GM10248 (cell line): ENCODE measurements around the gene ARHGEF17.

Experiments
- CTCF ChIA-PET: fragments of 300-600 bp; sonication (Branson Sonifier 250); formaldehyde crosslinking; extraction: SDS; loops from one replicate; lab custom pipeline; 2021; ENCODE audit warnings: antibody characterized with exemption; lab: Yijun Ruan, JAX
- POLR2A ChIA-PET: fragments of 350-650 bp; sonication (Branson Sonifier 250); formaldehyde crosslinking; extraction: SDS; loops from one replicate; lab custom pipeline; 2020; ENCODE audit warnings: antibody characterized with exemption; lab: Yijun Ruan, JAX
- DNase-seq: peaks from one replicate; pipeline ENCODE4 v3.0.0; 2012; ENCODE audit errors: extremely low spot score
- CTCF ChIP-seq: IDR thresholded peaks from 2 replicates; pipeline ENCODE4 v1.5.1; 2012; ENCODE audit warnings: mild to moderate bottlenecking, low read depth; ENCODE audit errors: extremely low read depth, missing control alignments, control extremely low read depth

Gene ARHGEF17

DNA sequence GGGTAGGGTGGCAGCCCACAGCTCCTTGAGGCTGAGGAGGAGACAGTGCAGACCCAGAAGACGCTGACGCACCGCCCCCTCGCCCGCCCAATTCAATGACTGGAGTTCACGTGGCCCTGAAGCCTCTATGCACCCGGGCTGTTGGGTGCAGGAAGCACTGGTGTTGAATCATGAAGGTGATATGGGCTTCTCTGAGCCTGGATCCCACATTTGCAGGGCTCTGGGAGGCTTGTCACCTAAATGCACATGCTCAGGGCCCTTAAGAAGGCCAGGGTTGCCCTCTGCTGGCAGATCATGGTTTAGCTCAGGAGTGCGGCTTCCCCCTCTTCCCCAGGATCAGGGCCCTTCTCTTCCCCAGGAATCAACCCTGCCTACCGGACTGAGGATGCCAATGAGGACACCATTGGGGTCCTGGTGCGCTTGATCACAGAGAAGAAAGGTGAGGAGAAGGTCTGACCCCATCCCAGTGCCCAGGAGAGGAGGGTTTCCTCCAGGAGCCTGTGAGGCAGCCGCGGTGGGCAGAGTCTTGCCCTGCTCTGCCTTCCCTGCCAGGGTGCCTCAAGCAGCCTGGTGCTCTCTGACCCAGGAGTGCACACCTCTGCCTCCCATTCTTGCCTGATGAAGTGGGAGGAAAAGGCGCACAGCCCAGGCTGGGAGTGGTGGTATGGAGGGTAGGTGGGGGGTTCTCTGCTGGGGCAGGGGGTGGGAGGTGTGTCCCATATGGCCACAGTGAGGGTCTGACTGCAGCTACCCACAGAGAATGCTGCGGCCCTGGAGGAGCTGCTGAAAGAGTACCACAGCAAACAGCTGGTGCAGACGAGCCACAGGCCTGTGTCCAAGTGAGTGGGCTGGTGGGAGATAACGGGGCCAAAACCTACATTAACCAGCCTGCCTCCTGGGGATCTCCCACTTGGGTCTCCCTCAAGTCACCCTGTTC lies 85.7 kb downstream of the ARHGEF17 start:
- ChIA-PET CTCF (interaction anchor here (0.7 to 2.9 kb wide), 31 partner anchors 9 to 669 kb away, joined by 3 to 106 read pairs (median 5); partner anchors contain the start of genes ARHGEF17 and RELT), POLR2A (interaction anchor here (0.5 to 1.0 kb wide), 3 partner anchors 16 to 43 kb away, joined by 3 to 4 read pairs (median 4); no protein-coding TSS in a partner anchor)
- TF ChIP-seq CTCF: peak; percentile 76
- DNase-seq: peak; percentile 82

DNA sequence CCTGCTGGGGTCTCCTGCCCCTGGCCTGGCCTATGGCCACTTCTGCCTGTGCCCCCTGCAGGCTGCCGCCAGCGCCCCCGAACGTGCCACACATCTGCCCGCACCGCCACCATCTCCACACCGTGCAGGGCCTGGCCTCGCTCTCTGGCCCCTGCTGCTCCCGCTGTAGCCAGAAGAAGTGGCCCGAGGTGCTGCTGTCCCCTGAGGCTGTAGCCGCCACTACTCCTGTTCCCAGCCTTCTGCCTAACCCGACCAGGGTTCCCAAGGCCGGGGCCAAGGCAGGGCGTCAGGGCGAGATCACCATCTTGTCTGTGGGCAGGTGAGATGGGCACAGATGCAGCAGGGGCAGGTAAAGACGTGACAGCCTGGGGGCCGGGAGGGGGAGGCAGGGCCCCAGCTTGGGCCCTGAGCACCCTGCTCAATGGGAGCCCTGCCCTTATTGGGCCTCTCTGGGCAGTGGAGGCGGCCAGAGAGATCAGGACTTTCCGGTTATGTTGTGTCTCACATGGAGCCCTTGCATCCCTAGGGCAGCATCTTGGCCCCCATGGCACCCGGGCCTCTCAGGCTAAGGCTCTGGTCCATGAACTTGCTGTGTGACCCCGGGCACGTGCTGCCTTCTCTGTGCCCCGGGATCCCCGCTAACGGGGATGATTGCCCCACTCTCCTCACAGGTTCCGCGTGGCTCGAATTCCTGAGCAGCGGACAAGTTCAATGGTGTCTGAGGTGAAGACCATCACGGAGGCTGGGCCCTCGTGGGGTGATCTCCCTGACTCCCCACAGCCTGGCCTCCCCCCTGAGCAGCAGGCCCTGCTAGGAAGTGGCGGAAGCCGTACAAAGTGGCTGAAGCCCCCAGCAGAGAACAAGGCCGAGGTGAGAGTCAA lies 86.6 kb downstream of the ARHGEF17 start:
- ChIA-PET POLR2A (interaction anchor here (0.5 kb wide), 1 partner anchor 20 kb away, joined by 3 read pairs; no protein-coding TSS in a partner anchor), CTCF (interaction anchor here (1.4 to 2.9 kb wide), 11 partner anchors 10 to 97 kb away, joined by 5 to 106 read pairs (median 15); partner anchors contain the start of gene ARHGEF17)
- TF ChIP-seq CTCF: no peak
- no peak for DNase-seq

- TF ChIP-seq CTCF: no peak
- CTCF ChIA-PET: interaction anchor here (0.9 to 8.9 kb wide), 6 partner anchors 12 to 264 kb away, joined by 3 to 87 read pairs (median 5); no protein-coding TSS in a partner anchor
- no peak for DNase-seq
- POLR2A ChIA-PET: interaction anchor here (0.5 kb wide), 1 partner anchor 19 kb away, joined by 3 read pairs; no protein-coding TSS in a partner anchor
These were observed 87.5 kb downstream of the ARHGEF17 start for GRCh38 chr11:73395297-73396208.

DNA sequence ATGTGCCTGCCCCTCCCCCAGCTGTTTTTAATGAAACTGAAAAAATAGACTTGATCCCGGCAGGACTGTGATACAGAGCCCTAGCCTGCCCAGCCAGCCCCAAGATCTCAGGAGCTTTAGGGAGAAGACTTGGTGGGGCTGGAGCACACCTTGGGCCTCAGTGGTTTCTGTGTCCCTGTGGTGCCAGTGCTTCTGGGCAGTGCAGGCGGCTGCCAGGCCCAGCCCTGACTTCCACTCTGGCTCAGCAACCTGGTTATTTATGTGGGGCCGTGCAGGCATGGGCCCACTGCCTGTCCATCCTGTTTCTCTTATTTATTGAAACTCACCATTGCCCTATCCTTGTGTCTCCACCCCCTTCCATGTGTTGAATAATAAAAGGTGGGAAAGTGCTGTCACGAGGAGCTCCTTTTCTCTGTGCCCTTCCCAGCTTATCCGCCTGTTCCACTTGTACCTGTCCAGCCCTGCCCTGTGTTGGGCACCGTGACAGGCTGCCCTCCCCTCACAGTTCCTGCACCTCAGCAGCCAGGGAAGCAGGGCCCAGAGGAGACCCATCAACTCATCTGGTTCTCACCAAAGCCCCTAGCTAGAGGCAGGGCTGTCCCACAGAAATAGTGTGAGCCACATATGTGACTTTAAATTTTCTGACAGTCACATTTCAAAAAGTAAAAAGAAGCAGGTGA lies 88.3 kb downstream of the ARHGEF17 start:
- TF ChIP-seq CTCF: no peak
- ChIA-PET CTCF (interaction anchor here (1.1 to 8.9 kb wide), 7 partner anchors 8 to 264 kb away, joined by 4 to 87 read pairs (median 5); no protein-coding TSS in a partner anchor), POLR2A (interaction anchor here (0.9 kb wide), 1 partner anchor 11 kb away, joined by 3 read pairs; no protein-coding TSS in a partner anchor)
- no peak for DNase-seq

DNA sequence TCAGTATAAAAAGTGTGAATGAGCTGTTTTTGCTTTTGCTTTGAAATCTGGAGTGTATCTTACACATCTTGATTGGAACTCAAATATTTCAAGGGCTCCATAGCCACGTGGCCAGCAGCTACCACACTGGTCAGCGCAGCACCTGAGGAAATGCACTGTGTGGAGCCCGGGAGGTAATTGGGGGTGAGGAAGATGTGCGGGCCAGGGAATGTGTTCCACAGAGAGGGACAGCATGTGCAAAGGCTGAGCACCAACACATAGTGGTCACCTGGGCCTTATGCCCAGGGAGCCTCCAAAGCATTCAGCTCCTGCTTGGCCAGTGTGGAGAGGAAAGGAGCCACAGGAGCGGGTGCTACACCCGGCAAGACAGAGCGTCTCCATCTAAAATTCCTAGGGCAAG lies 88.9 kb downstream of the ARHGEF17 start:
- CTCF ChIA-PET: interaction anchor here (0.9 to 8.9 kb wide), 7 partner anchors 9 to 263 kb away, joined by 3 to 87 read pairs (median 5); no protein-coding TSS in a partner anchor
- TF ChIP-seq CTCF: no peak

More for the DNA sequence above, 88.9 kb downstream of the ARHGEF17 start:
- POLR2A ChIA-PET: interaction anchor here (0.9 kb wide), 1 partner anchor 12 kb away, joined by 3 read pairs; no protein-coding TSS in a partner anchor
- DNase-seq: no peak
